HG02981 (cell line): Measurements from ENCODE around the gene GNA12.
"Not testable (repeated sequence)": the region's sequence is repeated elsewhere in the genome, so short reads cannot be mapped to it uniquely, and the experiment has no call there.

ENCODE experiments used
- ATAC-seq: cut with Tn5 transposase; IDR thresholded peaks from one replicate; pipeline ENCODE4 v1.9.1; 2021; ENCODE audit warnings: mild to moderate bottlenecking, moderate library complexity; ENCODE audit not compliant: unreplicated experiment

Gene GNA12

DNA sequence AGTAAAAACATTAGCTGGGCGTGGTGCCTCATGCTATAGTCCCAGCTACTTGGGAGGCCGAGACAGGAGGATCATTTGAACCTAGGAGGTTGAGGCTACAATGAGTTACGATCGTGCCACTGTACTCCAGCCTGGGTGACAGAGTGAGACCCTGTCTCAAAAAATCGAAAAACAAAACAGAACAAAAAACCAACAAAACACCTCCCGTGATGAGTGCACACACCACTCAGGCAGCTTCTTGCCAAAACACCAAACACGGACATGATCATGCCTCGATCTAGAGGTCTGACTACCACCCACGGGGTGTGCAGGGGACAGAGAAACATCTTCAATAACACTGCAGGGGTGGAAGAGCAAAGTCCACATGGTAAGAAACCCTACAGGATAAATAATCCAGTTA is 111.7 kb downstream of the GNA12 start:
- ATAC-seq, result no peak

DNA sequence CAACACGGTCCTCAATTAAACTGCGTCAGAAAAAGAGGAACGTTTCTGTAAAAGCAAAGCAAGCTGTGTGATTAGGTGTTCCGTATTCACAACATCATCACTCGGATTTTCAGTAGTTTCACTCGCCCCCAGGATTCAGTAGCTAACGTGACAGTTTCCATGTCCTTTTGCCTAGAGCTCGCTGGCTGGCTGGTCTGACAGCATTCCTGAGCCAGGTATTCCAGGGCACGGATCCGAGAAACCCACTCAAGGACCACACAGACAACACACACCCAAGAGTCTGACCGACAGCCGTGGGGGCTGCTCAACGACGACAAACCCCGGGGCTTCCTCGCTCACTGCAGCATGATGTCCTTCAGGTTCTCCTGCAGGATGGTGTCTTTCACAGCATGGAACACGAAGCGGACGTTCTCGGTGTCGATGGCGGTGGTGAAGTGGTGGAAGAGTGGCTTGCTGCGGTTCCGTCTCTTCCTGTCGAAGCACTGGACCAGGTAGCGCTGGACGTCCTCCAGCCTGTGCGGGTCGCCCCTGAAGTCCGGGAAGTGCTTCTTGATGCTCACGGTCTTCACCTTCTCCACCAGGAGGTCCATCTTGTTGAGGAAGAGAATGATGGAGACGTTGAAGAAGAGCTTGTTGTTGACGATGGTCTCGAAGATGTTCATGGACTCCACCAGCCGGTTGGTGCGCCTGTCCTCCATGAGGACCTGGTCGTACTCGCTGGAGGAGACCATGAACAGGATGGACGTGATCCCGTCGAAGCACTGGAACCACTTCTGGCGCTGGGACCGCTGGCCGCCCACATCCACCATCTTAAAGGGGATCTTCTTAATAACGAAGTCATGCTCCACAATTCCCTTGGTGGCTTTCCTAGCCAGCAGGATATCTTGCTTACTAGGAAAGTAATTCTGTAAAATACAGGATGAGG is 113.0 kb downstream of the GNA12 start:
- no peak for ATAC-seq

- no peak for ATAC-seq
These were observed 114.0 kb downstream of the GNA12 start for GRCh38 chr7:2729893-2730716.

DNA sequence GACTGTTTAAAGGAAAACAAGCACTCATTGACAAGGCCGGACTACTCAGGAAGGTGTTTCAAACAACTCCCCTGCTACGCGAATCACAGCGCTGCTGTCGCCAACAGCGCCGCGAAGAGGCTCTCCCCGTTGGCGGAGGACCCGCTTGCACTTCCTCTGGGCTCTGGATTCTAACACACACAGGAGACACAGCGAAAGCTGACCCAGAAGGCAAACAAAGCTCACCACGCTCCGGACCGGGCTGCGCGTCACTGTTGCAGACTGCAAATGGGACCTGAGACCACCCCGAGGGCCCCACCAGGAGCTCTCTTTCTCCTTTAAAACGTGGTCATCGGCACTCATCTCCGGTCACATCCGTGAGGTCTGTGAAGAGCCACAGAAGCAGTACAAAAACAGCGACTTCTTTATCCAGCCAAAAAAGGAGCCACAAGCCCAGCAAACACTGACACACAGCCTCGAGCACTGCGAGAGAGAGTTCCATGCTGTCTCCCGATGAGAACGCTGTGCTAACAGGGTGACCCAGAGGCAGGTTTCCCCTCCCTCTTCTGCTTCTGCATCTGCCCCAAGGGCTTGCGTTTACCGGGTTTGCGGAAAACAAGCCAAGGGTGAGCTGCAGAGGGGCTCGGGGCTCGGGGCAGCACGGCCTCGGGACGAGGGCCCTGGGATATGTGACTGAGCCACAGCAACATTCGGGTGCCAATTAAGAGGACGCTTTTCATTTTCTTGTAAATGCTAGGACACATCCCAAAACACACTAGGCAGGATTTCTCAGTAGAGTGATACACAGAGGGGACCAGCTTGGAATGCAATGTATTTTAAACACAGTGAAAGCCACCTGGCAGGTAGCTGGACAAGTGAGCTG is 114.8 kb downstream of the GNA12 start:
- no peak for ATAC-seq

- no peak for ATAC-seq
These were observed 115.6 kb downstream of the GNA12 start for GRCh38 chr7:2728316-2729030.

- ATAC-seq, result not testable (repeated sequence)
These were observed 116.9 kb downstream of the GNA12 start for GRCh38 chr7:2727206-2727605.

DNA sequence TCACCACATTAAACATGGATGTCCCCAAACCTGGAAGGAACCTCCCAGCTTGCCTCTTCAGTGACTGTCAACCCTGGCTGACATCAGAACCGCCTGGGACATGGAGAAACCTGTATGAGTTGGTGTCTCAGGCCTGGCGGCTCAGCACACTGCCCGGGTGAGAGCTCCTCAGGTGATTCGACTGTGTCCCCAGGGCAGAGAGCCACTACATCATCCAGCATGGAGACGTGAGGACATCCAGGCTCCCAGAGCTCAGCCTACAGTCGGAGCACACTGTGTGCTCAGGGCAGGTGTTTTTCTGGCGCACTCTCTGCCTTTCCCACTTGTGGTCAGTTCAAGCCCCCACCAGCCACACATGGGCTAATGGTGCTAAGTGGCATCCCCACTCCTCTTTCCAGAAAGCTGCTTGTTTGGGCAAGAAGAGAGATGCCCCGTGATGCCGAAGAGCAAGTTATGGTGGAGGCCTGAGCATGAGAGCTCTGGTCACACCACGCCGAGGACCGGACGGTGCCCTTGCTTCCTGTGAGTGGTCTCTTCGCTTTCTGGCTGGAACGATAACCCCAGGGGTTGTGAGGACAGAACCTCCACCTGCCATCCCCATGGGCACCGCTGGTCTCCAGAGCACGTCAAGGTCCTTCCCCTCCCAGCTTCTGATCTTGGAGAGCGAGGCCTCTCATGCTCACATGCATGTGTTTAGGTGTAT is 117.6 kb downstream of the GNA12 start:
- no peak for ATAC-seq

- ATAC-seq, result no peak
These were observed 118.7 kb downstream of the GNA12 start for GRCh38 chr7:2725178-2726105.

GRCh38 chr7:2724453-2725177 is 119.5 kb downstream of the GNA12 start:
- ATAC-seq, result no peak

GRCh38 chr7:2724036-2724435 is 120.1 kb downstream of the GNA12 start:
- not testable (repeated sequence) for ATAC-seq

GRCh38 chr7:2723138-2723850 is 120.8 kb downstream of the GNA12 start:
- no peak for ATAC-seq

GRCh38 chr7:2722591-2722990 is 121.5 kb downstream of the GNA12 start:
- no peak for ATAC-seq

GRCh38 chr7:2721842-2722241 is 122.3 kb downstream of the GNA12 start:
- no peak for ATAC-seq

- ATAC-seq, result no peak
These were observed 124.1 kb downstream of the GNA12 start for GRCh38 chr7:2720024-2720423.

GRCh38 chr7:2719007-2719406 is 125.1 kb downstream of the GNA12 start:
- ATAC-seq, result no peak

GRCh38 chr7:2718296-2718965 is 125.7 kb downstream of the GNA12 start:
- no peak for ATAC-seq
